ENCODE measurements around the gene GRIN3B.

GRCh38 chr19:1035998-1036621, 35.9 kb downstream of the GRIN3B start:
- TF ChIP-seq BACH2 (CRISPR knock-in tag; IDR thresholded peaks at IDR 0.05; ENCODE audit: borderline replicate concordance): no peak
- TF ChIP-seq TSHZ2 (CRISPR knock-in tag; IDR thresholded peaks at IDR 0.05): no peak
